Measurements from ENCODE around the gene RABGGTA. TPM values are rescaled to one million over a fixed set of nuclear protein-coding genes. Genes with fewer than 3 reads are reported as not detected.
"Not testable (repeated sequence)": the region's sequence is repeated elsewhere in the genome, so short reads cannot be mapped to it uniquely, and the experiment has no call there.

Gene RABGGTA
- total and polyA plus RNA-seq, 2 experiments from 2014 or later, result 29.3 to 34.9 TPM

GRCh38 chr14:24219521-24219920 is 51.9 kb downstream of the RABGGTA start:
- TF ChIP-seq EZH2phosphoT487 (IDR thresholded peaks at IDR 0.05; ENCODE audit: insufficient read depth, low read depth) (no peak), EZH2 (IDR thresholded peaks at IDR 0.05; ENCODE audit: insufficient read depth, poor library complexity, severe bottlenecking) (no peak)
- peaks cover 63% of the 10 kb centered on the region for H3K79me2 ChIP-seq (ENCODE audit: insufficient read depth)
- H3K4me1 ChIP-seq (ENCODE audit: insufficient read depth), result peaks cover 8% of the 10 kb centered on the region
- no peaks in the 10 kb centered on the region for H3K36me3 ChIP-seq (ENCODE audit: low read depth)
- no peak overlapping the region for H3K27ac ChIP-seq
- H4K20me1 ChIP-seq (ENCODE audit: insufficient read depth), result no peaks in the 10 kb centered on the region
- H2AFZ ChIP-seq, result no peak overlapping the region
- H3K9ac ChIP-seq, result no peak overlapping the region
- peaks cover 26% of the 10 kb centered on the region for H3F3A ChIP-seq (ENCODE audit: insufficient read depth)
- no peaks in the 10 kb centered on the region for H3K27me3 ChIP-seq (replicated peaks; ENCODE audit: insufficient read depth)
- no peak overlapping the region for H3K4me2 ChIP-seq (ENCODE audit: unreplicated experiment)
- no peaks in the 10 kb centered on the region for H3K9me3 ChIP-seq (ENCODE audit: low read depth)
- DNase-seq, result no peak
- in situ Hi-C loops (cut with MboI), result no loop called here
- WGBS, 2 experiments (ENCODE audit: low coverage in 1 of 2, low lambda C conversion rate in 2 of 2, missing lambda C conversion rate in 2 of 2), result 55 to 58% methylated on average over 3 of the region's 3 CpGs
- no peaks in the 10 kb centered on the region for H3K9me2 ChIP-seq (ENCODE audit: insufficient read depth)
- H3K4me3 ChIP-seq, result no peak overlapping the region

GRCh38 chr14:24219080-24219479 is 52.3 kb downstream of the RABGGTA start:
- WGBS, 2 experiments (ENCODE audit: low coverage in 1 of 2, low lambda C conversion rate in 2 of 2, missing lambda C conversion rate in 2 of 2), result 86 to 91% methylated on average over 3 to 4 of the region's 4 CpGs
- H3K9me3 ChIP-seq (ENCODE audit: low read depth), result no peaks in the 10 kb centered on the region
- peaks cover 59% of the 10 kb centered on the region for H3K79me2 ChIP-seq (ENCODE audit: insufficient read depth)

GRCh38 chr14:24216876-24217275 is 54.5 kb downstream of the RABGGTA start:
- H3K36me3 ChIP-seq (ENCODE audit: low read depth); H3K27me3 ChIP-seq (replicated peaks; ENCODE audit: insufficient read depth); H3K9ac ChIP-seq; in situ Hi-C loops (cut with MboI); H3K9me3 ChIP-seq (ENCODE audit: low read depth); H3K4me2 ChIP-seq (ENCODE audit: unreplicated experiment); H3K4me3 ChIP-seq; H4K20me1 ChIP-seq (ENCODE audit: insufficient read depth); DNase-seq; H3K9me2 ChIP-seq (ENCODE audit: insufficient read depth); H2AFZ ChIP-seq; H3K4me1 ChIP-seq (ENCODE audit: insufficient read depth): not testable (repeated sequence)
- WGBS, 2 experiments (ENCODE audit: low coverage in 1 of 2, low lambda C conversion rate in 2 of 2, missing lambda C conversion rate in 2 of 2), result 100% methylated on average over 1 of the region's 1 CpG
- H3F3A ChIP-seq (ENCODE audit: insufficient read depth), result peaks cover 37% of the 10 kb centered on the region
- peak overlapping the region; percentile 79; the same call in 1 of the 2 replicates for H3K27ac ChIP-seq
- peaks cover 44% of the 10 kb centered on the region for H3K79me2 ChIP-seq (ENCODE audit: insufficient read depth)

More at GRCh38 chr14:24219080-24219479, 52.3 kb downstream of the RABGGTA start:
- Histone ChIP-seq H3K9ac (no peak overlapping the region), H2AFZ (no peak overlapping the region), H3K36me3 (ENCODE audit: low read depth) (no peaks in the 10 kb centered on the region), H3F3A (ENCODE audit: insufficient read depth) (peaks cover 30% of the 10 kb centered on the region), H4K20me1 (ENCODE audit: insufficient read depth) (no peaks in the 10 kb centered on the region), H3K4me2 (ENCODE audit: unreplicated experiment) (no peak overlapping the region), H3K27ac (no peak overlapping the region), H3K4me1 (ENCODE audit: insufficient read depth) (peaks cover 4% of the 10 kb centered on the region), H3K27me3 (replicated peaks; ENCODE audit: insufficient read depth) (no peaks in the 10 kb centered on the region), H3K4me3 (no peak overlapping the region), H3K9me2 (ENCODE audit: insufficient read depth) (no peaks in the 10 kb centered on the region)
- no peak for TF ChIP-seq EZH2phosphoT487 (IDR thresholded peaks at IDR 0.05; ENCODE audit: insufficient read depth, low read depth)
- no peak for TF ChIP-seq EZH2 (IDR thresholded peaks at IDR 0.05; ENCODE audit: insufficient read depth, poor library complexity, severe bottlenecking)
- in situ Hi-C loops (cut with MboI), result no loop called here
- DNase-seq, result no peak

GRCh38 chr14:24216345-24216699 is 55.1 kb downstream of the RABGGTA start:
- Histone ChIP-seq H3K27ac (peak overlapping the region; percentile 79), H2AFZ (0 out of 2 replicates have a peak overlapping the region, but pooled peaks have one; percentile 85), H3K36me3 (ENCODE audit: low read depth) (no peaks in the 10 kb centered on the region), H4K20me1 (ENCODE audit: insufficient read depth) (no peaks in the 10 kb centered on the region), H3K79me2 (ENCODE audit: insufficient read depth) (peaks cover 42% of the 10 kb centered on the region), H3K4me2 (ENCODE audit: unreplicated experiment) (peak overlapping the region; percentile 84), H3K4me1 (ENCODE audit: insufficient read depth) (peaks cover 9% of the 10 kb centered on the region), H3K9me3 (ENCODE audit: low read depth) (no peaks in the 10 kb centered on the region), H3K9me2 (ENCODE audit: insufficient read depth) (no peaks in the 10 kb centered on the region), H3K27me3 (replicated peaks; ENCODE audit: insufficient read depth) (no peaks in the 10 kb centered on the region), H3K9ac (peak overlapping the region; percentile 87), H3F3A (ENCODE audit: insufficient read depth) (peaks cover 37% of the 10 kb centered on the region), H3K4me3 (peak overlapping the region; percentile 80)
- WGBS, 2 experiments (ENCODE audit: low coverage in 1 of 2, low lambda C conversion rate in 2 of 2, missing lambda C conversion rate in 2 of 2), result 84 to 92% methylated on average over 2 of the region's 2 CpGs
- DNase-seq, result no peak
- TF ChIP-seq EZH2 (IDR thresholded peaks at IDR 0.05; ENCODE audit: insufficient read depth, poor library complexity, severe bottlenecking) (no peak), EZH2phosphoT487 (IDR thresholded peaks at IDR 0.05; ENCODE audit: insufficient read depth, low read depth) (no peak)
- in situ Hi-C loops (cut with MboI), result no loop called here

Small RNAs within 50 kb of the gene (small RNA-seq; reads per million reads assigned to genes)
- not detected for gene MDP1 (ENCODE audit: low read depth, low replicate concordance)

Other genes starting within 250 kb of the RABGGTA start
Only the 30 nearest of the 34 such genes appear.
- gene DCAF11, start 156.8 kb downstream of the RABGGTA start, total RNA-seq (2014; rRNA removed; shearing (Covaris generic)), result 59.8 and 59.9 TPM in 2 replicates
- gene DCAF11, start 156.8 kb downstream of the RABGGTA start, polyA plus RNA-seq (2016; fragmentation: Nextera tagmentation; extraction: Ambion mirVana), result 29.1 and 33.6 TPM in 2 replicates
- gene NRL, start 156.6 kb downstream of the RABGGTA start, total RNA-seq (2014; rRNA removed; shearing (Covaris generic)), result 0.86 TPM in 1 of 2 replicates, not detected in the other
- gene NRL, start 156.6 kb downstream of the RABGGTA start, polyA plus RNA-seq (2016; fragmentation: Nextera tagmentation; extraction: Ambion mirVana), result 0.48 and 0.56 TPM in 2 replicates
- gene FITM1, start 140.9 kb downstream of the RABGGTA start, total RNA-seq (2014; rRNA removed; shearing (Covaris generic)), result not detected in 2 replicates
- not detected in 2 replicates for gene FITM1, start 140.9 kb downstream of the RABGGTA start, polyA plus RNA-seq (2016; fragmentation: Nextera tagmentation; extraction: Ambion mirVana)
- gene PSME1, start 135.4 kb downstream of the RABGGTA start, total RNA-seq (2014; rRNA removed; shearing (Covaris generic)), result 58.9 and 67.7 TPM in 2 replicates
- 144 and 147 TPM in 2 replicates for gene PSME1, start 135.4 kb downstream of the RABGGTA start, polyA plus RNA-seq (2016; fragmentation: Nextera tagmentation; extraction: Ambion mirVana)
- 17.1 and 22.9 TPM in 2 replicates for gene EMC9, start 130.0 kb downstream of the RABGGTA start, total RNA-seq (2014; rRNA removed; shearing (Covaris generic))
- gene EMC9, start 130.0 kb downstream of the RABGGTA start, polyA plus RNA-seq (2016; fragmentation: Nextera tagmentation; extraction: Ambion mirVana), result 27.4 and 28.7 TPM in 2 replicates
- 38.3 and 41.4 TPM in 2 replicates for gene PSME2, start 125.0 kb downstream of the RABGGTA start, total RNA-seq (2014; rRNA removed; shearing (Covaris generic))
- 158 and 164 TPM in 2 replicates for gene PSME2, start 125.0 kb downstream of the RABGGTA start, polyA plus RNA-seq (2016; fragmentation: Nextera tagmentation; extraction: Ambion mirVana)
- gene RNF31, start 124.1 kb downstream of the RABGGTA start, total RNA-seq (2014; rRNA removed; shearing (Covaris generic)), result 40.3 and 50.0 TPM in 2 replicates
- 29.4 and 36.7 TPM in 2 replicates for gene RNF31, start 124.1 kb downstream of the RABGGTA start, polyA plus RNA-seq (2016; fragmentation: Nextera tagmentation; extraction: Ambion mirVana)
- 56.7 and 58.7 TPM in 2 replicates for gene IRF9, start 110.3 kb downstream of the RABGGTA start, total RNA-seq (2014; rRNA removed; shearing (Covaris generic))
- 80.0 and 87.1 TPM in 2 replicates for gene IRF9, start 110.3 kb downstream of the RABGGTA start, polyA plus RNA-seq (2016; fragmentation: Nextera tagmentation; extraction: Ambion mirVana)
- 1.4 and 3.5 TPM in 2 replicates for gene REC8, start 99.5 kb downstream of the RABGGTA start, total RNA-seq (2014; rRNA removed; shearing (Covaris generic))
- gene REC8, start 99.5 kb downstream of the RABGGTA start, polyA plus RNA-seq (2016; fragmentation: Nextera tagmentation; extraction: Ambion mirVana), result 1.2 and 2.4 TPM in 2 replicates
- gene IPO4, start 82.8 kb downstream of the RABGGTA start, total RNA-seq (2014; rRNA removed; shearing (Covaris generic)), result 55.3 and 58.3 TPM in 2 replicates
- 24.8 and 33.6 TPM in 2 replicates for gene IPO4, start 82.8 kb downstream of the RABGGTA start, polyA plus RNA-seq (2016; fragmentation: Nextera tagmentation; extraction: Ambion mirVana)
- gene TM9SF1, start 76.2 kb downstream of the RABGGTA start, total RNA-seq (2014; rRNA removed; shearing (Covaris generic)), result 102 and 163 TPM in 2 replicates
- gene TM9SF1, start 76.2 kb downstream of the RABGGTA start, polyA plus RNA-seq (2016; fragmentation: Nextera tagmentation; extraction: Ambion mirVana), result 91.5 and 93.8 TPM in 2 replicates
- not detected in 2 replicates for gene TSSK4, start 65.9 kb downstream of the RABGGTA start, total RNA-seq (2014; rRNA removed; shearing (Covaris generic))
- 0.23 and 0.55 TPM in 2 replicates for gene TSSK4, start 65.9 kb downstream of the RABGGTA start, polyA plus RNA-seq (2016; fragmentation: Nextera tagmentation; extraction: Ambion mirVana)
- gene CHMP4A, start 58.1 kb downstream of the RABGGTA start, total RNA-seq (2014; rRNA removed; shearing (Covaris generic)), result 18.5 and 32.1 TPM in 2 replicates
- gene CHMP4A, start 58.1 kb downstream of the RABGGTA start, polyA plus RNA-seq (2016; fragmentation: Nextera tagmentation; extraction: Ambion mirVana), result 75.7 and 81.6 TPM in 2 replicates
- 8.2 and 19.2 TPM in 2 replicates for gene MDP1, start 55.5 kb downstream of the RABGGTA start, total RNA-seq (2014; rRNA removed; shearing (Covaris generic))
- 20.0 and 23.3 TPM in 2 replicates for gene MDP1, start 55.5 kb downstream of the RABGGTA start, polyA plus RNA-seq (2016; fragmentation: Nextera tagmentation; extraction: Ambion mirVana)
- gene NEDD8, start 39.2 kb downstream of the RABGGTA start, total RNA-seq (2014; rRNA removed; shearing (Covaris generic)), result 138 and 161 TPM in 2 replicates
- 326 and 342 TPM in 2 replicates for gene NEDD8, start 39.2 kb downstream of the RABGGTA start, polyA plus RNA-seq (2016; fragmentation: Nextera tagmentation; extraction: Ambion mirVana)
- gene GMPR2, start 38.7 kb downstream of the RABGGTA start, total RNA-seq (2014; rRNA removed; shearing (Covaris generic)), result 70.9 and 98.0 TPM in 2 replicates
- 55.0 and 58.9 TPM in 2 replicates for gene GMPR2, start 38.7 kb downstream of the RABGGTA start, polyA plus RNA-seq (2016; fragmentation: Nextera tagmentation; extraction: Ambion mirVana)
- gene TINF2, start 29.0 kb downstream of the RABGGTA start, total RNA-seq (2014; rRNA removed; shearing (Covaris generic)), result 32.5 and 41.2 TPM in 2 replicates
- 43.6 and 52.4 TPM in 2 replicates for gene TINF2, start 29.0 kb downstream of the RABGGTA start, polyA plus RNA-seq (2016; fragmentation: Nextera tagmentation; extraction: Ambion mirVana)
- 0.25 and 1.3 TPM in 2 replicates for gene TGM1, start 8.4 kb downstream of the RABGGTA start, total RNA-seq (2014; rRNA removed; shearing (Covaris generic))
- gene TGM1, start 8.4 kb downstream of the RABGGTA start, polyA plus RNA-seq (2016; fragmentation: Nextera tagmentation; extraction: Ambion mirVana), result 0.34 TPM in 1 of 2 replicates, not detected in the other
- 12.8 and 32.1 TPM in 2 replicates for gene DHRS1, start 28.2 kb upstream of the RABGGTA start, total RNA-seq (2014; rRNA removed; shearing (Covaris generic))
- 31.0 and 34.7 TPM in 2 replicates for gene DHRS1, start 28.2 kb upstream of the RABGGTA start, polyA plus RNA-seq (2016; fragmentation: Nextera tagmentation; extraction: Ambion mirVana)
- gene NOP9, start 28.3 kb upstream of the RABGGTA start, total RNA-seq (2014; rRNA removed; shearing (Covaris generic)), result 19.3 and 23.7 TPM in 2 replicates
- gene NOP9, start 28.3 kb upstream of the RABGGTA start, polyA plus RNA-seq (2016; fragmentation: Nextera tagmentation; extraction: Ambion mirVana), result 2.5 and 2.6 TPM in 2 replicates
- gene CIDEB, start 36.4 kb upstream of the RABGGTA start, total RNA-seq (2014; rRNA removed; shearing (Covaris generic)), result 0.51 and 2.1 TPM in 2 replicates
- 1.2 TPM in 2 replicates for gene CIDEB, start 36.4 kb upstream of the RABGGTA start, polyA plus RNA-seq (2016; fragmentation: Nextera tagmentation; extraction: Ambion mirVana)
- 3.5 and 6.8 TPM in 2 replicates for gene LTB4R2, start 38.5 kb upstream of the RABGGTA start, total RNA-seq (2014; rRNA removed; shearing (Covaris generic))
- 0.30 and 0.45 TPM in 2 replicates for gene LTB4R2, start 38.5 kb upstream of the RABGGTA start, polyA plus RNA-seq (2016; fragmentation: Nextera tagmentation; extraction: Ambion mirVana)
- 1.4 and 2.4 TPM in 2 replicates for gene LTB4R, start 39.9 kb upstream of the RABGGTA start, total RNA-seq (2014; rRNA removed; shearing (Covaris generic))
- 0.41 and 1.1 TPM in 2 replicates for gene LTB4R, start 39.9 kb upstream of the RABGGTA start, polyA plus RNA-seq (2016; fragmentation: Nextera tagmentation; extraction: Ambion mirVana)
- 0.22 and 0.38 TPM in 2 replicates for gene ADCY4, start 63.5 kb upstream of the RABGGTA start, total RNA-seq (2014; rRNA removed; shearing (Covaris generic))
- 0.20 and 0.38 TPM in 2 replicates for gene ADCY4, start 63.5 kb upstream of the RABGGTA start, polyA plus RNA-seq (2016; fragmentation: Nextera tagmentation; extraction: Ambion mirVana)
- 2.2 and 5.3 TPM in 2 replicates for gene RIPK3, start 68.4 kb upstream of the RABGGTA start, total RNA-seq (2014; rRNA removed; shearing (Covaris generic))
- 5.1 and 5.3 TPM in 2 replicates for gene RIPK3, start 68.4 kb upstream of the RABGGTA start, polyA plus RNA-seq (2016; fragmentation: Nextera tagmentation; extraction: Ambion mirVana)
- 96.9 and 113 TPM in 2 replicates for gene NFATC4, start 96.6 kb upstream of the RABGGTA start, total RNA-seq (2014; rRNA removed; shearing (Covaris generic))
- gene NFATC4, start 96.6 kb upstream of the RABGGTA start, polyA plus RNA-seq (2016; fragmentation: Nextera tagmentation; extraction: Ambion mirVana), result 75.6 and 84.8 TPM in 2 replicates
- 3.7 and 4.4 TPM in 2 replicates for gene NYNRIN, start 127.4 kb upstream of the RABGGTA start, total RNA-seq (2014; rRNA removed; shearing (Covaris generic))
- gene NYNRIN, start 127.4 kb upstream of the RABGGTA start, polyA plus RNA-seq (2016; fragmentation: Nextera tagmentation; extraction: Ambion mirVana), result 2.2 and 2.5 TPM in 2 replicates
- gene CBLN3, start 158.1 kb upstream of the RABGGTA start, total RNA-seq (2014; rRNA removed; shearing (Covaris generic)), result 3.4 and 5.6 TPM in 2 replicates
- 2.4 and 3.1 TPM in 2 replicates for gene CBLN3, start 158.1 kb upstream of the RABGGTA start, polyA plus RNA-seq (2016; fragmentation: Nextera tagmentation; extraction: Ambion mirVana)
- 36.2 and 57.5 TPM in 2 replicates for gene KHNYN, start 158.4 kb upstream of the RABGGTA start, total RNA-seq (2014; rRNA removed; shearing (Covaris generic))
- gene KHNYN, start 158.4 kb upstream of the RABGGTA start, polyA plus RNA-seq (2016; fragmentation: Nextera tagmentation; extraction: Ambion mirVana), result 14.4 and 15.3 TPM in 2 replicates
- gene SDR39U1, start 171.2 kb upstream of the RABGGTA start, total RNA-seq (2014; rRNA removed; shearing (Covaris generic)), result 7.7 and 8.3 TPM in 2 replicates
- 41.7 and 44.7 TPM in 2 replicates for gene SDR39U1, start 171.2 kb upstream of the RABGGTA start, polyA plus RNA-seq (2016; fragmentation: Nextera tagmentation; extraction: Ambion mirVana)

Data from GM23248 (cell line).